Activated gamma-delta T cell treated with anti-CD3 and anti-CD28 coated beads, Interleukin-2, amount 50 U/mL, for 16 hours (primary cell): ENCODE results near the gene SSX2.
"Not testable (repeated sequence)": the region's sequence is repeated elsewhere in the genome, so short reads cannot be mapped to it uniquely, and the experiment has no call there.

Source experiments
- DNase-seq: peaks from one replicate; pipeline ENCODE4 v3.0.0-alpha.2; 2020; ENCODE audit warnings: low read depth

The SSX2 gene, protein sequence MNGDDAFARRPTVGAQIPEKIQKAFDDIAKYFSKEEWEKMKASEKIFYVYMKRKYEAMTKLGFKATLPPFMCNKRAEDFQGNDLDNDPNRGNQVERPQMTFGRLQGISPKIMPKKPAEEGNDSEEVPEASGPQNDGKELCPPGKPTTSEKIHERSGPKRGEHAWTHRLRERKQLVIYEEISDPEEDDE

GRCh38 chrX:52707078-52707477, at the start of gene SSX2:
SSX2 (minus strand) TSS chrX:52707178; CDS start chrX:52705749, 1,429 bp downstream.
- not testable (repeated sequence) for DNase-seq

DNA sequence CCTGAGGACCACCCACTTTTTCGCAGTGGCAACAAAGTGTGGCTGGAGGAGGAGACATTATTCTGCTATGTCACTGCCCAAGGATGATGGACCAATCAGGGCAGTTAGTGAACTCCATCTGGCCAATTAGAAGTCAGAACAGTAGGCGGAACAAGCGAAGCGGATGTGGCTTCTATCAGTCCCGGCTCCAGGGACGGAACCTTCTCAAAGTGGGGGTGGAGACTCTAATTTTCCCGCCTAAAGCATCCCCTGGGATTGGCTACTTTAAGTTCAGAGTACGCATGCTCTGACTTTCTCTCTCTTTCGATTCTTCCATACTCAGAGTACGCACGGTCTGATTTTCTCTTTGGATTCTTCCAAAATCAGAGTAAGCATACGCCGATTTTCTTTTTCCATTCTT, 44.0 kb upstream of the SSX2 start, which contains the start of gene SSX2B:
Gene SSX2B, plus strand, starts transcription at position 301 of the 400 bp plus-strand sequence. CDS start 1,429 bp downstream, outside the sequence.
- not testable (repeated sequence) for DNase-seq

DNA sequence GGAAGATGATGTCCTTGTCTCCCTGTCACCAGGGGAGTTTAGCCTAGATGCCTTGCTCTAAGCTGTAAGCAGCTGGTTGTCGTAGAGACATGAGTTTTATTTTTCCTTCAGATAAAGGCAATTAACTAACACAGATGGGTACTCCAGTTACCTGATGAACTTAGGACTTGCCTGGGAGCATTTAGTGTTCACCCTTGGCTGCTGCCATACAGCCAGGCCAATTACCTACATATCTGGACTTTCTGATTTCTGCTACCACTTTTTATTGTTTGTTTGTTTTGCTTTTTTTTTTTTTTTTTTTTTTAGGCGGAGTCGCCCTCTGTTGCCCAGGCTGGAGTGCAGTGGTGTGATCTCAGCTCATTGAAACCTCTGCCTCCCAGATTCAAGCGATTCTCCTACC, 14.9 kb downstream of the SSX2 start:
- DNase-seq = not testable (repeated sequence)

DNA sequence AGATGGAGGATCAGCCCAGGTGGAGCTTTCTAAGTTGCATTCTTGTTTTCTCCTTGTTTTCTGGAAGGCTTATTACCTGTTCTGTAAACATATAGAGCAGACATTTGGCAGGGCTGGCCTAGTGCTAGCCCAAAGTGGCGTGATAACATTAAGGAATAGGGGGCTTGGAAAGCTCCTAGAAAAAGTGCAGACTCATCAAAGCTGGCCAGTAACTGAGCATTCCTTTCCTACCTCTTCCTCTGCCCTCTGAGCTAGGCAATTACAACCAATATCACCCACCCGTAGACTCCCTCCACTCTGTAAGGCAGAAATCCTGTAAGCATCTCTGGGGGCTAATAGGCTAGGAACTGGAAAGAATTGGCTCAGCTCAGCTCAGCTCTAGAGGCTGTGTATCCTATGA, 44.8 kb downstream of the SSX2 start:
- not testable (repeated sequence) for DNase-seq

DNA sequence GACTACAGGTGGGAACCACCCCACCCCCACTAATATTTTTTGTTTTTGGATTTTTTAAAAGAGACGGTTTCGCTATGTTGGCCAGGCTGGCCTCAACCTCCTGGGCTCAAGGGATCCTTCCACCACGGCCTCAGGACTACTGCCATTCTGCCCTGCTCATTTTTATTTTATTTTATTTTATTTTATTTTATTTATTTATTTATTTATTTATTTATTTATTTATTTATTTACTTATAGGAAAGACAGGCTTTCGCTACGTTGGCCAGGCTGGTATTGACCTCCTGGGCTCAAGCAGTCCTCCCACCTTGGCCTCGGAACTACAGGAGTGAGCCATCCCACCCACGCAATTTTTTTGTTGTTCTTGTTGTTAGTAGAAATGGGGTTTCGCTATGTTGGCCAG, 51.5 kb downstream of the SSX2 start:
- DNase-seq = not testable (repeated sequence)

DNA sequence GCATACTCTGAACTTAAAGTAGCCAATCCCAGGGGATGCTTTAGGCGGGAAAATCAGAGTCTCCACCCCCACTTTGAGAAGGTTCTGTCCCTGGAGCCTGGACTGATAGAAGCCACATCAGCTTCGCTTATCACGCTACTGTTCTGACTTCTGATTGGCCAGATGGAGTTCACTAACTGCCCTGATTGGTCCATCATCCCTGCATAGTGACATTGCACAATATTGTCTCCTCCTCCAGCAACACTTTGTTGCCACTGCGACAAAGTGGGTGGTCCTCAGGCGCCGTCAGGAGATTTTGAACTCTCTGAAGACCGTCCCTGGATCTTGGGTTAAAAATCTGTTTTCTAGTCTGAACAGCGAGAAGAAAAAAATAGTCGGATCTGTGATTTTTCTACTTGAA, 52.2 kb downstream of the SSX2 start, which contains the start of gene SSX7:
Gene SSX7, minus strand, starts transcription at position 101 of the 400 bp plus-strand sequence. CDS start 1,428 bp downstream, outside the sequence.
- not testable (repeated sequence) for DNase-seq

DNA sequence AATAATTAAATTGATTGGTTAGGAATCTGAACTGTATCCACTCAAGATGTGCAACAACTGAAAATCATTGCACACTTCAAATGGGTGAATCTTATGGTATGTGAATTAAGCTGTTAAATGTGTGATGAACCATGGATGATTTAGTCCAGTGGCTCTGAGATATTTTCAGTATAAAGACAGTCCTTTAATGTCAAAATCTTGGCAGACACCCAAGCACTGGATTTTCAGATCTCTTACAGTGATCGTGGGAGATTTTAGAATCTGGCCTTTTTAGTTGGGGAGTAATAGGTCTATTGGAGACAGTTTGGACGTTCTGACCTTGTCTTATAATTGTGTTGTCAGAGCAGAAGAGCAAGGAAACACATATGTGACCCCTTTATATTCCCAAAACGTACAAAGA, 56.3 kb downstream of the SSX2 start:
- not testable (repeated sequence) for DNase-seq

DNA sequence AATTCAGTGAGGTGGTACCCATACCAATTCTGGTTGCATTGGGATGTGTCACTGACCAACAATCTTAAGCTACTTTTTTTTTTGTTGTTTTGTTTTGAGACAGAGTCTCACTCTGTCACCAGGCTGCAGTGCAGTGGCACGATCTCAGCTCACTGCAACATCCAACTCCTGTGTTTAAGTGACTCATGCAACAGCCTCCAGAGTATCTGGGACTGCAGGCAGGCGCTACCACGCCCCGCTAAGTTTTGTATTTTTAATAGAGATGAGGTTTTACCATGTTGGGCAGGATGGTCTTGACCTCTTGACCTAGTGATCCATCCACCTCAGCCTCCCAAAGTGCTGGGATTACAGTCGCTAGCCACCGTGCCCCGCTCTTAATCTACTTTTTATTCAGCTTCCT, 58.0 kb downstream of the SSX2 start:
- DNase-seq = not testable (repeated sequence)
